OCI-LY7 (cell line): ENCODE measurements around the gene CHPF2.

Experiments
- EZH2phosphoT487 ChIP-seq: fragments of 200-600 bp; sonication (generic); IDR thresholded peaks from 2 replicates; pipeline ENCODE4 v1.6.1; 2018; ENCODE audit warnings: low read depth, borderline replicate concordance, mild to moderate bottlenecking, mixed run types, antibody characterized with exemption, low read length, moderate library complexity, mixed read lengths
- TF ChIP-seq, protein P1 (sequence below): fragments of 200-600 bp; sonication (generic); conservative IDR thresholded peaks from 2 replicates; pipeline ENCODE4 v1.5.1; 2014; ENCODE audit warnings: mild to moderate bottlenecking, antibody characterized with exemption, low read length, moderate library complexity, mixed read lengths

DNA sequence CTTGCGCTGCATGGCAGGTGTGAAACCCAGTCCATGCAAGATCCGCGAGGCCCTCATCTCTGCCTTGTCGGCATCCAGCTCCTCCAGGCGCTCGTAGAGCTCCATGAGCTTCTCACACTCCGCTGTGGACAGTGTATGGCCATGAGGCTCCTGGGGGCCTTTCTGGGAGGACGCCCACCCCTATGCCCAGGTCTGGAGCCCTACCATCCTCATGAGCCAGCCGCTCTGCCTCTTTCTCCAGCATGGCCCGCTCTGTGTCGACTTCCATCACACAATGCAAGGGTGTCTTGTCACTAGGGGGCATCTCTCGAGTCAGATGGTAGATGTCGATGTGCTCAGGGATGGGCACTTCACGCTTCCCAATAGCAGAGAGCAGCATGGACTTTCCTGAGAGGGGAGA is 8.6 kb upstream of the CHPF2 start:
- TF ChIP-seq, protein P1, sequence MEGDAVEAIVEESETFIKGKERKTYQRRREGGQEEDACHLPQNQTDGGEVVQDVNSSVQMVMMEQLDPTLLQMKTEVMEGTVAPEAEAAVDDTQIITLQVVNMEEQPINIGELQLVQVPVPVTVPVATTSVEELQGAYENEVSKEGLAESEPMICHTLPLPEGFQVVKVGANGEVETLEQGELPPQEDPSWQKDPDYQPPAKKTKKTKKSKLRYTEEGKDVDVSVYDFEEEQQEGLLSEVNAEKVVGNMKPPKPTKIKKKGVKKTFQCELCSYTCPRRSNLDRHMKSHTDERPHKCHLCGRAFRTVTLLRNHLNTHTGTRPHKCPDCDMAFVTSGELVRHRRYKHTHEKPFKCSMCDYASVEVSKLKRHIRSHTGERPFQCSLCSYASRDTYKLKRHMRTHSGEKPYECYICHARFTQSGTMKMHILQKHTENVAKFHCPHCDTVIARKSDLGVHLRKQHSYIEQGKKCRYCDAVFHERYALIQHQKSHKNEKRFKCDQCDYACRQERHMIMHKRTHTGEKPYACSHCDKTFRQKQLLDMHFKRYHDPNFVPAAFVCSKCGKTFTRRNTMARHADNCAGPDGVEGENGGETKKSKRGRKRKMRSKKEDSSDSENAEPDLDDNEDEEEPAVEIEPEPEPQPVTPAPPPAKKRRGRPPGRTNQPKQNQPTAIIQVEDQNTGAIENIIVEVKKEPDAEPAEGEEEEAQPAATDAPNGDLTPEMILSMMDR, result 0 out of 2 replicates have a peak, but pooled peaks have one; percentile 22
- TF ChIP-seq EZH2phosphoT487, result no peak
